HG03066 (cell line): ENCODE data around the gene ZNF774.
"Not testable (repeated sequence)": the region's sequence is repeated elsewhere in the genome, so short reads cannot be mapped to it uniquely, and the experiment has no call there.

Experiments used
- ATAC-seq: cut with Tn5 transposase; IDR thresholded peaks from one replicate; pipeline ENCODE4 v1.9.1; 2021; ENCODE audit warnings: low read depth; ENCODE audit not compliant: unreplicated experiment

ZNF774 gene

DNA sequence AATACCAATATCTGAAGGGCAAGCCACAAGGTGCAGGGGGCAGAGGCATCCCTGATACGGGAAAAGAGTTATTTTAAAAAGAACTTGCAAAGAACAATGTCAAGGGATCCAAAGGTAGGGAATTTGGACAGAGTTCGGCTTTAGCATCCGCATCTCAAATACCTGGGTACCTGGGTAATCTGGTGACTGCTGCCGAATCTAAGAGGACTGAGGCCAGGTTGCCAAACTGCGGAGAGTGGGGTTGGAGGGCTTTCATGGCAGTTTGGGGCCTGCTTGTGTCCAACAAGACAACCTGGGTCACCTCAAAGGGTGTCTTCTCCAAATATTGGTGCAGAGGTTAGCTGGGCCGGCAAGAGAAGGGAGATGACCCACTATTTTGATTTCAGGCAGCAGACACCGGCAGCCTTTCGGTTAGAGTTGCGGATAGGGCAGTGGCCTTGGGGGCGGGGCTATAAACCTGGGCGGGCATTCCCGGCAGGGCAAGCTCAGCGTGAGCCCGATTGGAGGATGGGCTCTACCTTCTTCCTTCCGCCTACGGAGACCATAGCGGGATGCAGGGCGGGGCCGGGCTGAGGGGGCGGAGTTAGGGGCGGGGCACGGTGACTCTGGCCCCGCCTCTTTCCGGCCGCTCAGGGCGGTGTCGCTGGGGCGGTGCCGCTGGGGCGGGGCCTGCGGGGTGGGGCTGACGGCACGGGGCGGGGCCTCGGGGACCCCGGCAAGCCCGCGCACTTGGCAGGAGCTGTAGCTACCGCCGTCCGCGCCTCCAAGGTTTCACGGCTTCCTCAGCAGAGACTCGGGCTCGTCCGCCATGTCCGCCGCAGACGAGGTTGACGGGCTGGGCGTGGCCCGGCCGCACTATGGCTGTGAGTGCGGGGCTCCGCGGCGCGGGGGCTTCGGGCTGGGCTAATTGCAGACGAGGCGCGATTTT lies 35.7 kb downstream of the ZNF774 start, which contains the start of gene IQGAP1:
Gene IQGAP1 (plus strand): TSS at position 709 of the 928 bp plus-strand sequence. CDS start 100 bp downstream, at position 809.
- peak; percentile 85 for ATAC-seq

DNA sequence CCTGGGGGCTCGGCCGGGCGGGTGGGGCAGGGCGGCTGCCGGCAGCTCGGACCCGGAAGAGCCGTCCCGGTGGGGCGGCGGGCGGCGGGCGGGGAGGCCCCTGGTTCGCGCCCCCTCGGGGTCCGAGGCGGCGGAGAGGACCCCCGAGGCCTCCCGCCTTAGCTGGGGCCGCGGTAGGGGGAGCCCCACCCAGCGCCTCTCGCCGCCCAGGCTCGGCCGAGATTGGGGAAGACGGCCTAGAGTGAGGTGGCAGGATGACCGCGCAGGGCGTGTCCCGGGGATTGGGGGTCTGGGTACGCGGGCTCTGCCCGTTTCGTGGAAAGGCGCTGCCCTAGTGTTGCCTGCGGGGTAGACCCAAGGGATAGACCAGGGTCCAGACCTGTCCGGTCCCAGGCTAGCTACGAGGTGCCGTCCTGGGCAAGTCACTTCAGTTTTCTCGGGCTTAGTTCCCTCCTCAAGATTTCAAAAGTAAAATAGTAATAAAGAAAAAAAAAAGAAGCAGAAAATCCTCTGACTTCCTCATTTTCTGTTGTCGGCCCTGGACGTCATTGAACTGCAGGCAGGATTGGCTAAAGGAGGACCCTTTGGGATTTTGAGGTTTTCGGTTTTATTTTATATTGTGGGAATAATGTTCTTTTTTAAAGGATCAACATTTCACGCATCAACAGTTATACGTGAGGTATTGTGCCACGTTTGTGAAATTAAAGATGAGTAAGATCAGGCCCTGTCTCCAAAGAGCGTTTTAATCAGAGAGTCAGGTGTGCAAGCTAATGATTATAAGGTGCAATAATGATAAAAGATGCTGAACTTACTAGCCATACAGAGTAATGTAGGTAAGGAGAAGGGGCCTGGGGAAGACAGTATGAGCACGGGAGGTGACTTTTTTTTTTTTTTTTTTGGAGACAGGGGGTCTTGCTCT lies 36.6 kb downstream of the ZNF774 start:
- ATAC-seq, result peak; percentile 43

GRCh38 chr15:90389513-90389912 lies 37.4 kb downstream of the ZNF774 start:
- no peak for ATAC-seq

- ATAC-seq, result no peak
Observed at GRCh38 chr15:90393040-90393439, 41.0 kb downstream of the ZNF774 start.

DNA sequence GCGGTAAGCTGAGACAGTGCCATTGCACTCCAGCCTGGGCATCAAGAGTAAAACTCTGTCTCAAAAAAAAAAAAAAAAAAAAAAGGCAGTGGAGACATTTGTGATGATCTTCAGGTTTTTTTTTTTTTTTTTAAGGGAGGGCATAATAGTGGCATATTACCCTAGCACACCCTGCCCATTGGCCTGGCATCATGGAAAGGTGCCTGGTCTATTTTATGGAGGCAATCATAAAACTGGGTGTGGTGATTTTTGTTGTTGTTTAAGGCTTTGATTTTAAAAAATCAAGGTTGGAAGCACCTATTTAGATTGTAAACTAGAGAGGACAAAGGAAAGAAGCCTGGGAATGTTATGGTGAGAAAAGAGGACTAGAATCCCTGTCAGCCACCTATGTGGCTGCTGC lies 42.0 kb downstream of the ZNF774 start:
- ATAC-seq, result no peak

GRCh38 chr15:90394748-90395442 lies 42.8 kb downstream of the ZNF774 start:
- ATAC-seq, result no peak

GRCh38 chr15:90396321-90396720 lies 44.2 kb downstream of the ZNF774 start:
- ATAC-seq, result no peak

DNA sequence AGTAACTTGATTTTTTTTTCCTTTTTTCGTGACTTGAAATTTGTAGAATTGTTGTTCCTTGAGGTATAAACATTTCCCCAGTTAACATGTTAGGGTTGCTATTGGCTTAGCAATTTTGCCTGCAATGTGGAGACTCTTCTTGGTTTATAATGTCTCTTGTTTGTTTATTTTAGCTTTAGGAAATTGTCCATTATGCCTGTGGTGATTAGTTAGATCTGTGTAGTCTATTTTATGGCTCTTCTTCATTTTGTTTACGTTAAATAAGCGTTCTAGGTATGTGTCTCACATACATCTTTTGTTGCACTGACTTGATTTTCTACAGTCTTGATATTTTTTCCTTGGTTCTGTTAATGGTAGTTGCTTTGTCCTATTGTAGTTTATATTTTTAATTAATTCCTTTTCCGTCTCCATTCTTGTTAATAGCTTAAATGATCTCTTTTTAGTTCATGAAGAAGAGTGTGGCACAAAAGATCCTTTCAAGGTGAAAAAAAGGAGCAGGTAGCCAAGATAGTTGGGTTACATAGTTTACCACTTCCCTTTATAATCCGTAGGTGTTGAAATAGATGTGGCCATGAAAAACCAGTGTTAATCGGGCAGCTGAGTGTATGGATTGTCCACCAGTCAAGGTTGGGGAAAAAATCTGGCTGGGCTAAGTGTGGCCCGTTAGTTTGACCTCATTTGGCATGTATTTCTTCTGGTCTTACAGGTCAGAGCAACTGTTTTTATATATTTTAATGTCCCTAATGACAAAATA lies 48.1 kb downstream of the ZNF774 start:
- no peak for ATAC-seq

- peak; percentile 99 for ATAC-seq
Observed at GRCh38 chr15:90400759-90401314, 48.8 kb downstream of the ZNF774 start.

GRCh38 chr15:90401495-90401894 lies 49.4 kb downstream of the ZNF774 start:
- no peak for ATAC-seq

GRCh38 chr15:90402223-90402622 lies 50.1 kb downstream of the ZNF774 start:
- ATAC-seq, result no peak

DNA sequence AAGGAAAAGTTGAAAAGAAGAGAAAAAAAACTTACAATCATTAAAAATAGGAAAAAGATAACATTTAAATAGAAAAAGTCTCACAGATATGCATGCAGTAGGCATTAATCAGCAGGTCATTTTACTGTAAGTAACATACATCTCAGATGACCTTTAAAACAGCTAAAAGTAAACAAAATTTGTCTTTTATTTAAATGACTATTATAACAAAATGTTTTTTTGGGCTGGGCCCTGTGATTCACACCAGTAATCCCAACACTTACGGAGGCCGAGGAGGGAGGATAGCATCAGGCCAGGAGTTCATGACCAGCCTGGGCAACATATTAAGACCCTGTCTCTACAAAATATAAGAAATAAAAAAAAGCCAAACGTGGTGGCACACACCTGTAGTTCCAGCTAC lies 50.7 kb downstream of the ZNF774 start:
- no peak for ATAC-seq

DNA sequence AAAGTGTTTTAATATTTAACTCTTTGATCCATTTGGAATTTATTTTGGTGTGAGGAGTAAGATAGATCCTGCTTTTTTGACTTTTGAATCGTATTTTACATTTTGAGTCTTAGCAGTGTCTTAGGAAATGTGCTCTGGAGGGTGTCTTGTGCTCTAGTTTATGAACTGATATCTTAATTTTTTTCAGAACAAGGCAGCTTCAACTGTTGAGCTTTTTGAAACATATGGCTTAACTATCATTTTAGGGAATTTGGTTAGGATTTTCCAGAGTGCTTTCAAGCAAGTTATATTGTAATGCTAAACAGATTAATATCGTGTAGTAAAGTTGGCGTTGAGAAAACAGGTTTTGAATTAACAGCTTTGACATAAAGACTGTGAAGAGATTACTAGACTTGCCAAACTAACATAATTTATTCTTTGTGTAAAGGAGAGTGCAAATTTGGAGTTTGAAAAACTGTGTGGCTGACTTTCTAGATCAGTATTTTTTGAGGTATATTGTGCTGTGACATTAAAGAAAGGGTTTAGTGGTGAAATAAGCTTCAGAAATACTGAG lies 53.0 kb downstream of the ZNF774 start:
- ATAC-seq, result no peak

DNA sequence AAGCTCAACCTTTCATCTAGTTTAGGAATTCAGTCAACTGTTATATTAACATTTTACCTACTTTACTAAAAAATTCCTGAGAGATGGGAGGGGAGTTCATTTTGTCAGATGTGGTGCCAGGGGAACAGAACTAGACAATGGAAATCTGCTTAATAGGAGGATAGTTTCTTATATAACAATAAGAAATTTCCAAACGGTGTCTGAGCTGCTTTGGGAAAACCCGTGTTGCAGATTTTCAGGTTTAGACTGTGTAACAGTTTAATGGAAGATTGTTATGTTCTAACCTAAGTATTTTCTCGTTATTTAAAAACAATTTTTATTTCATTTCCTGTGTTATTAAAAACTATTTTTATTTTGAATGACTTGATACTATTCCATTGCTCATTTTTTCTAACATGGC lies 55.3 kb downstream of the ZNF774 start:
- ATAC-seq, result no peak

GRCh38 chr15:90407871-90408317 lies 55.8 kb downstream of the ZNF774 start:
- ATAC-seq, result no peak

DNA sequence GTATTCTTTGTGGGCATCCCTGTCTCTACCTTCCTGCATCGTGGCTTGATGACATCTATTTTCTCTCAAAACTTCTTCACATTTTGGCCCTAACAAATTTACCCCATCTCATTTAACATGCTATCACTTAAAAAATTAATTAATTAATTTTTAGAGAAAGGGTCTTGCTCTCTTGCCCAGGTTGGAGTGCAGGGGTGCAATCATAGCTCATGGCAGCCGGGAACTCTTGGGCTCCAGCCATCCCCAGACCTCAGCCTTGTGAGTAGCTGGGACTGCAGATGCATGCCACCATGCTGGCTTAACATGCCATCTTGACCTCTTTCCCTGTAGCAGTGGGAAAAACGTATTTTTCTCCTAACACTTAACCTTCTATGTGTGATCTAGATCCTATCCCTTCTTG lies 56.6 kb downstream of the ZNF774 start:
- no peak for ATAC-seq

- not testable (repeated sequence) for ATAC-seq
Observed at GRCh38 chr15:90409587-90409986, 57.5 kb downstream of the ZNF774 start.

- ATAC-seq, result not testable (repeated sequence)
Observed at GRCh38 chr15:90410316-90410715, 58.2 kb downstream of the ZNF774 start.

GRCh38 chr15:90411176-90411575 lies 59.1 kb downstream of the ZNF774 start:
- no peak for ATAC-seq
